ENCODE measurements around the gene ASZ1.
"Not testable (repeated sequence)": the region's sequence is repeated elsewhere in the genome, so short reads cannot be mapped to it uniquely, and the experiment has no call there.

Gene ASZ1, protein sequence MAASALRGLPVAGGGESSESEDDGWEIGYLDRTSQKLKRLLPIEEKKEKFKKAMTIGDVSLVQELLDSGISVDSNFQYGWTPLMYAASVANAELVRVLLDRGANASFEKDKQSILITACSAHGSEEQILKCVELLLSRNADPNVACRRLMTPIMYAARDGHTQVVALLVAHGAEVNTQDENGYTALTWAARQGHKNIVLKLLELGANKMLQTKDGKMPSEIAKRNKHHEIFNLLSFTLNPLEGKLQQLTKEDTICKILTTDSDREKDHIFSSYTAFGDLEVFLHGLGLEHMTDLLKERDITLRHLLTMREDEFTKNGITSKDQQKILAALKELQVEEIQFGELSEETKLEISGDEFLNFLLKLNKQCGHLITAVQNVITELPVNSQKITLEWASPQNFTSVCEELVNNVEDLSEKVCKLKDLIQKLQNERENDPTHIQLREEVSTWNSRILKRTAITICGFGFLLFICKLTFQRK

DNA sequence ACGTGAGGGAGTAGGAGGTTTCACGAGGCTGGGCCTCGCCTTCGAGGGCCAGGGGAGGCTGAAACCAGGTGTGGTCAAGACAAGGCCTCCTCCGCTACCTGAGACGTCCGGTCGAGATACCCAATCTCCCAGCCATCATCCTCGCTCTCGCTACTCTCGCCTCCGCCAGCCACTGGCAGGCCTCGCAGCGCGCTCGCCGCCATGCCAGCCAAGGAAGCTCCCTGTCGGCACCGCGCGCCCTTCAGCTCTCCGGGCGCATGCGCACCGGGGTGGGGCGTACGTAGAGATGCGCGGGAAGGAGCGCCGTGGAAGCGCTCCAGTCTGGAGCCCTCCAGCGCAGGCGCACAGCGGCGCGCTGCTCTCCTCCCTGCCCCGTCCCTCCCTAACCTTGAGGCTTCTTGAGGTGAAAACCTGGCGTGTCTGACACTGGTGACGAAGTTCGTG lies at the start of gene ASZ1:
TSS of gene ASZ1 (minus strand) at position 236 of the 444 bp plus-strand sequence. CDS start at position 203, 33 bp downstream.
- no peak for DNase-seq

DNA sequence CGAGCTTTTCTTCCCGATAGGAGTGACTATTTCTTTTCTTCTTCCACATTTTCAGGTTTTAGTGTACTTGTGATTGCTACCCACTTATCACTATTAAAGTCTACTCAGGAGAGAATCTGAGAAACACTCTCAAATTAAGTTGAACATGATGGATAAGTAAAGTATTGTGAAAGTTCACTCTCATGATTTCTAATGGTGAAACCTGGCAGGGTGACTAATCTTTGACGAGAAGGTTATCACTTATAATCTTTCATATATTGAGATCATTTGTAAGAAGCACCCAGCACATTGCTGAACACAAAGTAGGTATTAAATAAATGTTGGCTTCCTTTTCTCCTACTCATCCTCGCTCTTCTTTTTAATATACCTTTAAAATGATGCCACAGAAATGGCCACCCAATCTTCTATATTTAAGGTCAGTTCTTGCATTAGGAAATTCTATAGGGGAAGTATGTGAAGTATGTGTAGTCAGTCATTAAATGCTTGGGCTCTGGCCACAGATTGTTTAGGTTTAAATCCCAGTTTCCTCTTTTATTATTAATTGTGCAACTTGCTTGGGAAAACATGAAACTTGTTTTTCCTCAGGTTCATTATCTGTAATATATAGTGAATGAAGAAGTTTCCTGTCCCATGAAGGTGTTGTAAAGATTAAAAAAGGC lies 49.4 kb upstream of the ASZ1 start:
- DNase-seq = no peak

DNA sequence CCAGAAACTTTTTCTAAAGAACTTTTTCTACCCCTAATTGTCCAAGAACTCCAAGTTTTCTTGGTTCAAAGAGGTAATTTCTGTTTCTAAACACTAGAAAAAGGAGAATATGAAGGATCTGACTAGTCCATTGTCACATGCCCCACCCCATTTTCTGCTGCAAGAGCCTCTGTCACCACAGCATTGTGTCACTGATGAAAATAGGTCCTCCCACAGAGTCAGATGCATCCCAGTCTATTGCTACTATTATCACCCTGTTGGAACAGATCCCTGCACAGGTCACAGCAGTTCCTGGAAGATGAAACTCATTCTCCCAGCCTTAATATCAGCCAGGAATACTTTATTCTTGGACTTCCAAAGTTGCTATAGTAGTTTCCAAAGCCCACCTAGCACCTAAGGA lies 45.0 kb upstream of the ASZ1 start:
- DNase-seq = no peak

DNA sequence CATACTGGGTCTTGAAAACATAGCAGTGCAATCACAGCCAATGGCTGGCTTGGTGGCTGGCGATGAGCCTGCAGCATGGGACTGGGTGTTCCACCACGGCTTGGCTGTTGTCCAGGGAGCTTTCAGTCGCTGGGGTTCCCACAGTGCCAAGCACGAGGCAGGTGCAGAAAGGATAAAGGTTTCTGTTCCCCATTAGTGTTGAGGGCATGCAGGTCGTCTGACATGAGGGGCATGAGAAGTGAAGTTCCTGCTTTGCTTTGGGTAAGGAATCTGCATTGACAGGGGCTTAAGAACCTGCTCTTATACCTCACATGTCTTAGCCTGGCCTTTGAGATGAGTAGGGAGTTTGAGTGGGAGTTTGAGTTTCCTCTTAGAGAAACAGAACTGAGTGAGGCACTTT lies 43.5 kb upstream of the ASZ1 start:
- DNase-seq = no peak

DNA sequence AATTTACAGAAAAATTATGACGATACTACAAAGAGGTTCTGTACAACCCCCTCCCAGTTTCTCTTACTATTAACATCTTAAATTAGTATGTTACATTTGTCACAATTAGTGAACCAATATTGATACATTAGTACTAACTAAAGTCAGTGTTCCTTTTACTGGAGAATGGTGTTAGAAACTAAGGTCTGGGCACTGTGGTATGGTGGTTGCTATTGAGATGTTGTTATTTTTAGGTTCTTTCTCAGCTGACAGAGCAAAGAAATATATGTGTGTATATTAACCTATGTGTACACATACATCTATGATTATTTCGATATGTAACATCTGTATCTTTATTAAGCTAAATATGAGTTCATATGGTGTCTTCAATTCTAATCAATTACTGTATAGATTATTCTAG lies 40.9 kb upstream of the ASZ1 start:
- no peak for DNase-seq

DNA sequence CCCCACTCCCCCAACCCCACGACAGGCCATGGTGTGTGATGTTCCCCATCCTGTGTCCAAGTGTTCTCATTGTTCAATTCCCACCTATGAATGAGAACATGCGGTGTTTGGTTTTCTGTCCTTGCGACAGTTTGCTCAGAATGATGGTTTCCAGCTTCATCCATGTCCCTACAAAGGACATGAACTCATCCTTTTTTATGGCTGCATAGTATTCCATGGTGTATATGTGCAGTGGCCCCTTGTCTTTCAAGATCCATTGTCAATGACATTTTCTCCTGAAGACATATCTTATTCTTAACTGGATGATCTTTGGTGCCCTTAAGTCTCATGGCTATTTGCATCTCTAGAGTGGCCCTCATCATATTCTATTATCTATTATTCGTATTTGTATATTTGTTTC lies 33.5 kb upstream of the ASZ1 start:
- DNase-seq = not testable (repeated sequence)

DNA sequence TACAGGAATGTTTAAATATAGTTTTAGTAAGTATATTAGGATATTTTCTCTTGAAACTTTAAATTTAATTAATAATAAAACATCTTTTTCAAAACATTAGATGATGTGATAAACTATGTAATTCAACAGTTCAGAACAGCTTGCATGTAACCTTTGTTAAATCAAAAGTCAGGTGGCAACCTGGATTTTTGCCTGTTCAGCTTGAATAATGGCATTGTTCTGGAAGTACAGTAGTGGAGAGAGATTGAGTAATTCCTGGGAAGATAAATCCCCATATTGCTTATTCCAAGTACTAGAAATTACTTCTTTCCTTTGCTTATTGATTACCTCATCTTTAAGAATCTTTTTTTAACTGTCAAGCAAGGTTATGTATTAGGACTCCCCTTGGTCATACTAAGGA lies 32.4 kb upstream of the ASZ1 start:
- no peak for DNase-seq

DNA sequence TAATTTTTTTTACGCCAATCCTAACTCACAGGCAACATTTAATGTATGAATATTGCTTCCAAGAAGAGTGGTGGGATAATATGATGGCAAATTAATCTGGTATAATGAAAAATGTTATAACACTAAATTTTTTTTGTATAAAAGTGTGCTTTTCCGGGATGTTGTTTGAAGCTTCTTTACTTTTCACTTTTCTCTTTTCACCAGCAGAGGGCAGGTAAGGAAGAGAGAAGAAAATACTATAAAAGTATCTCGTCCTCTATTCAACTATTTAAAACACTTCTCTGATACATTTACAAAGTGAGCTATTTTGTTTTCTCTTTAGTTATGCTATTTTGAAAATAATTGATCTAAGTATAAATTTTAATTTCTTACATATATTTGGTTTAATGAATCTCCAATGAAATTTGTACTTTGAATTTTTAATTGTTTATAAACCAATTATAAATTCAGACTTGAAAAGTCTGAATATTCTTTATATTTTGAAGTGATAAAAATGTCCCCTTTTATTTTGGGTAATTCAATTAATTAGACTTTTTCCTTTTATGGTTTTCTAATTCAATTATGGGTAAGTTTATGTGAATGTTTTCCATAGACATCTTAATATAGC lies 31.8 kb upstream of the ASZ1 start:
- no peak for DNase-seq

DNA sequence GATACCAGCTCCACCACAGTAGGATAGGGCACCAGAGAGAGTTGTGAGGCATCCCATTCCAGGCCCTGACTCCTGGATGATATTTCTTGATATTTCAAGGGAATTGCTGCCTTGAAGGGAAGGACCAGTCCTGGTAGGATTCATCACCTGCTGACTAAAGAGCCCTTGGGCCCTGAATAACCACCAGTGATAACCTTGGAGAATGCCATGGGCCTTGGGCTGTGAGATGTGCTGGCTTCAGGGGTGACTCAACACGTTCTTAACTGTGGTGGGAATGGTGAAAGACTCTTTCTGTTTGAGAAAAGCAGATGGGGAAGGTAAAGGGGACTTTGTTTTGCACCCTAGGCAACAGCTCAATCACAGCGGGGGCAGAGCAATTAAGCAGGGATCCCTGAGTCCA lies 21.4 kb upstream of the ASZ1 start:
- DNase-seq = no peak

DNA sequence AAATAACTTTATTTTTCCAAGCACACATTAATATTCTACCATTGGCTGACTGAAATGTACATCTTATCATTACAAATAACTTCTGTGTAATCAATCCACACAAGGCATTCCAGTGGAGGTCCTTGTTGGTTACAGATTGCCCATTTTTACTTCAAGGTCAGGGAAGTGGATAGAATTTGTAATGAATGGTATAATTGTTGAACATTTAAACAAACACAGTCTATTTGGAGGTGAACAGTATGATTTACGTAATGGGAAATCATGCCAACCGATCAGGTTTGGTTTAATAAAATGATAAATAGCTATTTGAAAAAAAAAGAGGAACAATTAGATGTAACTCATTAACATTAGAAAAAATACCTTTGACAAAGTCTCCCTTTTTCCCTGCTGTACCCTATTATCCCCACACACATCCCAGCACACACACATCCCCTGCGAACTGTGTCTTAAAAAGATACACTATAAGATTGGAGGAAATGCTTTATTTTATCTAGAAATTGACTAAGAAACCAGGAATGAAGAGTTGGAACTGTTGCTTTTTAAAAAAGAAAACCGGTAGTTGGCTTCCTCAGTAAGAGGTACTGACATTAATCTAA lies 19.0 kb upstream of the ASZ1 start:
- DNase-seq = no peak

DNA sequence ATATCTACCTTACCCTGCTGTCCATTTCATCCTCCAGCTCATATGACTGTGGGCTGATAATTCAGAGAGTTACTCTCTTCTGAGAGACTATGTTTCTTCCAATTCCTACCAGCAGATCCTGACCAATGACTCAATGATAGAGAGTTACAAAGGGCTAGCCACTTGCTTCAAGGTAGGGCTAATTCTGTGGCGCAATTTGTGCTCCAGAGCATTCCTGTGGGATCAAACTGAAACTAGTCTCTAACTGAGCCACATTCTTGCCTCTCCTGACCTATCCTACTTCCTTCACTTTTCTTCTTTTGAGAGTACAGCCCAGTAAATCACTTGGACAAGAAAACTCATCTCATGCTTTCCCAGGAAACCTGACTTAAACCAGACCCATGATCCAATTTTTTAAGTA lies 17.9 kb upstream of the ASZ1 start:
- DNase-seq = no peak

DNA sequence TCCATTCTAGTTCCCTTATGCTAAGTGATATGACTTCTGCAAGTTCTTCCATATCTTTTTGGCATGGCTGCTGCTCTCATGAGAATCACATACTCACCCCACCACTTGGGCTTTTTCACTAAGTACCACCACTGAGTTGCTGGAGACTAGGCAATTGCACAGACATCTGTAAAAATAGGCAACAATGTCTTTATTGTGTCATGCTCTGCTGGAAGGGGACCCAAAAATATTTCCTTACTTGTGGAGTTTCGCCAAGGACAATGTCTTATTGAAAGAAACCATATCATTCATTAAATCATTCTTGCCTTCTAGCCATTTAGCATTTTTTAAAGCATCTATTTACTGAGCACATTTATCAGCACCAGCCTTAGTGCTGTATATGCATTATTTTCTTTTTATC lies 17.4 kb upstream of the ASZ1 start:
- DNase-seq = no peak

DNA sequence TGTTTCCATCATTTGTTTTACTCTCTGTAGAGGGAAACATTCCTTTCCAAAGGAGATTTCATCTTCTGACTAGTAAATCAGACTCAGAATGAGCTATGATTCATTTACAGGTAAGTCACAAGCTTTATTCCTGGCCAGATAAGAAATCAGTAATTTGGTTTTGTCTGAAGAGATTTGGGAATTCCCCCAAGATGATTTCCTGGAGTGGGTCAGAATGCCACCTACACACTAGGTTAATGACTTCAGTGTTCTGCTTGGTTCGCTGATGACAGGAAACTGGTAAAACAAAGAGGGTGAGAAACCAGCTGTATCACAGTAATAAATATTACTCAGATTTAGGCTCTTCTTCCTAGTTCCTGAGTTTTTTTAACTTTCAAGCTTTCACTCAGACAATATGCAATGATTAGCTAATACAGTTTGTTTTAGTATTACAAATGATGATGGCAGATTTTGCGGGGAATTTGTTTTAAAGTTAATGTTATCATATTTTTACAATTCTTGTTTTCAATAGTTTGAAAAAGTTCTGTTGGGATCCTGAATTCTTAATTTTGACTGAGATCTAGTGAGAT lies 8.3 kb upstream of the ASZ1 start:
- no peak for DNase-seq

DNA sequence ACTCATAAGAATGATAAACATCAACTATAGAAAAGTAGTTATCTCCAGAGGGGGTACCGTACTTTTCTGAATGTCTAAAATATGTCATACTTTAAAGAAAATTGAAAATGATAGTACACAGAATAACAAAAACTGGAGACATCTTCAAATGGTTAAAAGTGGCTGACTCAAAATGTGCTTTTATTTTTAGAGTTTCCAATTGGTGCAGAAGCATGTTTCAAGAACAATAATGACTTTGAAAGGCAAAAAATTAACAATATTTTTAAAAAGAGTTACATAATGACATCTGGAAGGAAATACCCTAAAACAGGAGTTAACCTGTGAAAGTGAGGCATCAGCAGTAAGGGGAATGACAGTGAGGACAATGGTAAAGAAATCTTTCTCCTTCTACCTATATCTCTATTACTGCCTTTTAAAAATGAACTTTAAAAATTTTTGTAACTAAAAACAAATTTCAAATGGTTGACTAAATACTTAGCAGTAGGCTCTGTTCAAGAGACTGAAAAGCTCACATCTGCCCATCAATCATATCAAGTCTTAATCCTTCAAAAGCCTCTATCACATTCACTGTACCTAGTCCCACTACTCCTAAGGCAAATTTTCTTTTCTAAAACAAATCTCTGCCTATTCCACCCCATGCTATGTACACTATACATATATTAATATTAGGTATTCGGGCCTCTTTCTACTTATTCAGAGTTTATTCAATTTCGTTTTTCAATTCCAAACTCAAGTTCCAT lies 3.0 kb downstream of the ASZ1 start:
- no peak for DNase-seq

DNA sequence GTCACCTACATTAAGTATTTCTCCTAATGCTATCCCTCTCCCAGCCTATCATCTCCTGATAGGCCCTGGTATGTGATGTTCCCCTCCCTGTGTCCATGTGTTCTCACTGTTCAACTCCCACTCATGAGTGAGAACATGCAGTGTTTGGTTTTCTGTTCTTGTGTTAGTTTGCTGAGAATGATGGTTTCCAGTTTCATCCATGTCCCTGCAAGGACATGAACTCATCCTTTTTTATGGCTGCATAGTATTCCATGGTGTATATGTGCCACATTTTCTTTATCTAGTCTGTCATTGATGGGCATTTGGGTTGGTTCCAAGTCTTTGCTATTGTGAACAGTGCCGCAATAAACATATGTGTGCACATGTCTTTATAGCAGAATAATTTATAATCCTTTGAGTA lies 12.7 kb downstream of the ASZ1 start:
- DNase-seq = not testable (repeated sequence)

DNA sequence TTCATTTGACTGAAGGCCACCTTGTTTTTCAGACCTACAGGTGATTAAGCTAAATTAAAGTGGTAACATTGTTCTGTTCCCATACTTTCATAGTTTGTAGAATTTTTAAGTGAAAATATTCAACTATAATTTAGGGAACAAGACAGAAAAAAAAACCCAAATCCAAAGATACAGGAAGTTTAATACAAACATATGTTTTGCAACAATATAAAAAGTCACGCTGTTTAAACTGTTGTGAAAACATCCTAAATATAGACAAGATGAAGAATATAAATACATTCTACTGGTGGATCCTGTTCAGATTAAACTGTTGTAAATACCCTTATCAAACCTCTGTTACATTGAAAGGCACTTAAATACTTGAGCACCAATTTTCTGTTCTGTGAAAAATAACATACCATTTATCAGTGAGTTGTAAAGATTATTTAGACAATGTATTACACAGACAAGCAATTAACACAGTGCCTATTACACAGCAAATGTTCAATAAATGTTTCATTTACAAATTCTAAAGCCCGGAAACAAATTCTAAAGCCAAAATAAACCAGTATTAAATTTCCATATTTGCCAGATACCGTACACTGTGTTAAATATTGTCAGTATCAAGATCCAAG lies 14.2 kb downstream of the ASZ1 start:
- DNase-seq = no peak

DNA sequence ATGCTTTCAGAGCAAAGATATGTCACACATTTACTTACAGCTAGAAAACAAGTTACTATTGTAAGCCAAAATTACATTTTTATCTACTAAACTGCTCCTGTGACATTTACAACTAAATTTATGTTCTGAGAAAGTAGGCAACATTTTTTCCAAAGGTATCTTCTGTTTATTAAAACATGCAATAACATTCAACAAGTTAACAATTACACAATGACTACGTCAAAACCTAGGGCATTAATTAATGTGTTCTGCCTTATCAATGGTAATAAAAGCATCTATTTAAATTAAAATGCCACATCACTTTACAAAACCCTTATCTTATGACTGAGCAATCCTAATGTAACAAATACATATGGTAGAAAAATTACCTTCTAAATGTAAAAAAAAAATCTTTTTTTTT lies 14.9 kb downstream of the ASZ1 start:
- no peak for DNase-seq

DNA sequence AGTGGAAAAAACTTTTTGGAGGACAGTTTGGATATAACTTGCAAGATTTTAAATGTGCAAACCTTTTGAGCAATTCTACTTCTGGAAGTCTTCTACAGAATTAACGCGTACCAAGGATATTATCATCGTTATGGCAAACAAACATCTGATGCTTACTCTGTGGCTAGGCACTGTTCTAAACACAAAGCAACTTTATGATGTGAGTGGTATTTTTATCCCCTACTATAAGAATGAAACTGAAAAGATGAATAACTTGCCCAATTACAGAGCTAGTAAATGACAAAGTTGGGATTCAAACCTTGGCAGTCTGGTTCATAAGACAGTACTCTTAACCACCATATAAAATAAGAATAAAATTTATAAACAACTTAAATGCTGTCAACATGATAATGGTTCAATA lies 15.8 kb downstream of the ASZ1 start:
- no peak for DNase-seq

DNA sequence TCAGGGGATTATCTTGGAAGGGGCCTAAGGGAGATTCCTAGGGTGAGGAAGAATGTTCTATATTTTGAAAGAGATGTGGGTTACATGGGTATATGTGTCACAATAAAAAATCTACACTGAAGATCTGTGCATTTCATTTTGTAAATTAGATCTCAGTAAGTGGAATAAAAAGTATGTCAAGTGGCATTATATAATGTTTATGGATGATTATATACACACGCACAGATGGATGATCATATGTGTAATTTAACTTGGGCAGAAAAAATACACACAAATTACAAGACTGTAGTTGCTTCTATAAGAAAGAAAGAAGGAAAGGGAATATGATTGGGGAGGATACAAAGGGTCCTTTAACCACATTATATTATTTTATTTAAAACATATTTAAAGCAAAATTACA lies 18.5 kb downstream of the ASZ1 start:
- DNase-seq = no peak

DNA sequence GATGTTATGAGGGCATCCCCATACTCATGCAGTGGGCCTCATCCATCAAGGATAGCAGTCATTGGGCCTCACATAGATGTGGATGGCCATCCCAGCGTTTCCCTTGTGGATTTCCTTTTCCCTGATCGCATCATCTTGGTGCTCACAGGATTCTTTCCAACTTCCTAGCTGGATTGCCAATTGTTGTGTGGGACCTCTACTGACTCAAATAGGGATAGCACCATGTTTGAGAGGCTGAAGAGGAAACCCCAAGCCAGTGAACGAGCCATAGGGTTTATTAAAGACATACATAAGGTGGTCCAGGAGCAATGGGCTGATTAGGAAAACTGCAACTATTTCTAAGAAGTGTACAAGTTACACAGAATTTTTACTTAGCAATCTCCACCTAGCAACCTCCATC lies 21.8 kb downstream of the ASZ1 start:
- DNase-seq = no peak

DNA sequence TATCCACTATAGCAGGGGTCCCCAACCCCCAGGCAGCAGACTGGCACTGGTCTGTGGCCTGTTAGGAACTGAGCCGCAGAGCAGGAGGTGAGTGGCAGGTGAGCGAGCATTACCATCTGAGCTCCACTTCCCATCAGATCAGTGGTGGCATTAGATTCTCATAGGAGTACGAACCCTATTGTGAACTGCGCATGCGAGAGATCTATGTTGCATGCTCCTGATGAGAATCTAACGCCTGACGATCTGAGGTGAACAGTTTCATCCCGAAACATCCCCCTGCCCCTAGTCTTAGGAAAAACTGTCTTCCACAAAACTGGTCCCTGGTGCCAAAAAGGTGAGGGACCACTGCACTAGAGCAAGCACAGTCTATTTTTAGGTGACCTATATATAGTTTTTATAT lies 23.6 kb downstream of the ASZ1 start:
- DNase-seq = no peak

DNA sequence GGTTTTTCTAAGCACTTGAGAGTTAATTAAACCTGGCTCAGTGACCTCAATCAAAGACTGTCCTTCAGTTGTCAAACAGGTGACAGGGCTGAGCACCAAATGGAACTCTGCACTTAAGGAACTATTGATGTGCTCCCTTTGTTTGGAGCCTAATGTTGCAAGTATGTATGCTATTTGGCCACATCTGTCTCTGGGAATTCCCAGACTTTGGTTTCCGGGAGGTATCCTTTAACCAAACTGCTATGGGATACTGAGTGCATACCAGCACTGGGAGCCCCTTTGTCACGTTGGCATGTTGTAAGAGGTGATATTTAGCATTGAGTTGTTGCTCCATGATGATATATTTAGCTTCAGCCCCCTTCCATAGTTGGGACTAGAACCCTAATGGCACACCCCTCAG lies 25.2 kb downstream of the ASZ1 start:
- no peak for DNase-seq

Measured in activated naive CD4-positive, alpha-beta T cell (primary cell).